A673 (cell line): ENCODE results near the gene ACOXL.

Experiments used
- CTCF ChIP-seq: fragments of 300-800, 200-600 bp; sonication (generic); conservative IDR thresholded peaks from 2 replicates; pipeline ENCODE4 v1.5.1; 2017; ENCODE audit warnings: low read depth, mild to moderate bottlenecking, antibody characterized with exemption, low read length, moderate library complexity, mixed read lengths
- EZH2 ChIP-seq: fragments of 200-600 bp; sonication (generic); IDR thresholded peaks from 2 replicates; pipeline ENCODE4 v1.6.1; 2017; ENCODE audit warnings: borderline replicate concordance, low read depth, mild to moderate bottlenecking, mixed read lengths, antibody characterized with exemption, low read length; ENCODE audit not compliant: poor library complexity, severe bottlenecking

GRCh38 chr2:110740747-110741349, 8.5 kb downstream of the ACOXL start:
- TF ChIP-seq CTCF, result no peak
- no peak for TF ChIP-seq EZH2
